Erythroblast (primary cell): Measurements from ENCODE around the gene CCDC12.

ENCODE experiments used
- DNase-seq, 2 experiments: peaks; one replicate each; lab custom pipeline; 2025; lab: John Stamatoyannopoulos, UW
- GATA1 ChIP-seq: IDR thresholded peaks from 2 replicates; pipeline ENCODE4 v1.6.1; 2011; ENCODE audit warnings: low read depth, mild to moderate bottlenecking, control low read depth, low read length, moderate library complexity
- POLR2A ChIP-seq: IDR thresholded peaks from 2 replicates; pipeline ENCODE4 v1.6.1; 2011; ENCODE audit warnings: mild to moderate bottlenecking, low read length

CCDC12 gene

DNA sequence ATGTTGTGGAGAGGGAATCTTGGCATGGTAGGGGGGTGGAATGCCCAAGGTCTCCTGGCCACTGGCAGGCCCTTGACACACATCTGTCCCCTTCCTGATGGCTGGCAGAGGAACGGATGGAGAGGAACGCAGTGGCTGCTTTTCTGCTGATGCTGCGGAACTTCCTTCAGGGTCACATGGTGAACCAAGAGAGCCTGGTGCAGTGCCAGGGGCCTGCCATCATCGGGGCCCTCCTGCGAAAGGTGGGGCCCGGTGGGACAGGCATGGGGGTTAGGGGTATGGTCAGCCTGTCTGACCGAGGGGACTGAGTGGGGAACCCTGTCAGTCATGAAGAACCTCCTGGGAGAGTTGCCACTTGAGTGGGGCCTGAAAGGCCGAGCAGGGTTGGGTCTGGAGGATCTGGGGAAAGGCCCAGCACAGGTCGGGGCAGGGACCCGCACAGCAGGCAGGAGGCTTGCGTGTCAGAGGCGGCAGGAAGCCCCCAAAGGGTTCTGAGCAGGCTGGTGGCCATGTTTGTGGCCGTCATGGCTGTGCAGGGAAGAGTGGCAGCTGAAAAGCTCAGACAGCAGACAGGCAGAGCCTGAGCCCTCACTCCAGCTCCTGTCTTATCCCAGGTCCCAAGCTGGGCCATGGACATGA, 21.0 kb upstream of the CCDC12 start:
- DNase-seq = no peak
- TF ChIP-seq POLR2A (no peak), GATA1 (no peak)

GRCh38 chr3:46996689-46997452, 20.3 kb upstream of the CCDC12 start:
- no peak for TF ChIP-seq GATA1
- TF ChIP-seq POLR2A = no peak
- DNase-seq = no peak

- no peak for DNase-seq
- no peak for TF ChIP-seq GATA1
- TF ChIP-seq POLR2A = no peak
These were observed 19.5 kb upstream of the CCDC12 start for GRCh38 chr3:46995901-46996562.

- TF ChIP-seq POLR2A (no peak), GATA1 (no peak)
- no peak for DNase-seq
These were observed 18.5 kb upstream of the CCDC12 start for GRCh38 chr3:46994801-46995731.

- DNase-seq = no peak
- no peak for TF ChIP-seq GATA1
- TF ChIP-seq POLR2A = no peak
These were observed 17.4 kb upstream of the CCDC12 start for GRCh38 chr3:46993986-46994385.

GRCh38 chr3:46993292-46993691, 16.7 kb upstream of the CCDC12 start:
- no peak for DNase-seq
- no peak for TF ChIP-seq POLR2A
- no peak for TF ChIP-seq GATA1

- no peak for DNase-seq
- TF ChIP-seq GATA1 (no peak), POLR2A (no peak)
These were observed 15.7 kb upstream of the CCDC12 start for GRCh38 chr3:46992231-46992630.

GRCh38 chr3:46991406-46992165, 15.0 kb upstream of the CCDC12 start:
- no peak for DNase-seq

GRCh38 chr3:46990573-46991374, 14.2 kb upstream of the CCDC12 start:
- no peak for DNase-seq
- TF ChIP-seq GATA1 (no peak), POLR2A (no peak)

More at GRCh38 chr3:46991406-46992165, 15.0 kb upstream of the CCDC12 start:
- TF ChIP-seq GATA1 (no peak), POLR2A (no peak)

- no peak for TF ChIP-seq POLR2A
- DNase-seq = no peak
These were observed 12.7 kb upstream of the CCDC12 start for GRCh38 chr3:46989146-46989810.

DNA sequence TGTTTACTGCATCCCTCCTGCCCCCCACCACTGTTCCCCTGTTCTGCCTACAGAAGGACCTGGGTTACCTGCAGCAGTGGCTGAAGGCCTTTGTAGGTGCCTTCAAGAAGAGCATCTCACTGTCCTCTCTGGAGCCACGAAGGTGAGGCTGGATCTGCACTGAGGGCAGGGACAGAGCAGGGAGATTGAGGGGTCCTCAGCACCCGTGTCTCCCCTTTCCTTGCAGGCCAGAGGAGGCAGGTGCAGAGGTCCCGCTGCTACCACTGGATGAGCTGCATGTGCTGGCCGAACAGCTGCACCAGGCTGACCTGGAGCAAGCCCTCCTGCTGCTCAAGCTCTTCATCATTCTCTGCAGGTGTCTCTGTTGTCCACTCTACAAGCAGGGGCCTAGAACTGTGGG, 12.1 kb upstream of the CCDC12 start:
- no peak for DNase-seq
- no peak for TF ChIP-seq POLR2A
- TF ChIP-seq GATA1 = no peak
